ENCODE measurements around the gene DTYMK. TPM values are rescaled to one million over a fixed set of nuclear protein-coding genes. Genes with fewer than 3 reads are reported as not detected.
"Not testable (repeated sequence)": the region's sequence is repeated elsewhere in the genome, so short reads cannot be mapped to it uniquely, and the experiment has no call there.

DTYMK gene
- total RNA-seq, 3 donors from 2014 or later (not counting 1 experiment from before 2014, with no cell fraction given): 15.4 to 17.5 (median 15.6) TPM

DNA sequence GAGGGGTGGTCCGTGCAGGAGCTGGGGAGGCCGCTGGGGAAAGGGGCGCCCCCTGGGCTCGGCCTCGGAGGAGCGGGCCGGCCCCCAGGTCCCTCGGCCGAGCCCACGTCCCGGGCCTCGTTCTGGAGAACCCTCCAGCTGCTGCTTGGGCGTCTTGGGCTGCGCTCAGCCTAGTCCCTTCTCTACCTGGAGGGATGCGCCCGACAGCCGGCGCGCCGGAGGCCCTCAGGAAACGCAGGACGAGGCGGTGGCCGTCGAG, 47.5 kb upstream of the DTYMK start:
- under 1% methylated on average over 25 of the region's 25 CpGs for WGBS (ENCODE audit: insufficient coverage)
- no peaks in the 10 kb centered on the region for H3K27me3 ChIP-seq (ENCODE audit: control insufficient read depth, insufficient read depth, low read length)
- no peak for TF ChIP-seq CTCF (IDR thresholded peaks at IDR 0.05)
- no peaks in the 10 kb centered on the region for H3K9me3 ChIP-seq (ENCODE audit: control insufficient read depth, insufficient read depth, low read length)
- peak overlapping the region; percentile 77 for H3K4me3 Mint-ChIP-seq
- ATAC-seq (no peak), DNase-seq (no peak)
- peak overlapping the region; percentile 31 for H3K4me3 ChIP-seq (ENCODE audit: low read length)
- no peaks in the 10 kb centered on the region for H3K9me3 Mint-ChIP-seq
- peaks cover 31% of the 10 kb centered on the region for H3K4me1 ChIP-seq (ENCODE audit: control insufficient read depth, insufficient read depth, low read length)
- no peaks in the 10 kb centered on the region for H3K27me3 Mint-ChIP-seq (ENCODE audit: low read depth in 2 of 2)
- intact Hi-C loops (cut with micrococcal nuclease): loop anchor here (1.0 kb wide), 1 partner anchor 32 kb away; the partner anchor contains the start of gene ING5
- H3K36me3 Mint-ChIP-seq: no peaks in the 10 kb centered on the region
- H3K27ac Mint-ChIP-seq: peak overlapping the region; percentile 31 to 65
- no peaks in the 10 kb centered on the region for H3K36me3 ChIP-seq (ENCODE audit: control insufficient read depth, insufficient read depth, low read length)
- peak overlapping the region; percentile 73 for H3K27ac ChIP-seq (ENCODE audit: low read length)
- peaks cover 19 to 27% of the 10 kb centered on the region in 2 donors for H3K4me1 Mint-ChIP-seq

- H3K4me1 Mint-ChIP-seq: peaks cover 19 to 27% of the 10 kb centered on the region in 2 donors
- H3K9me3 Mint-ChIP-seq: no peaks in the 10 kb centered on the region
- Histone ChIP-seq H3K9me3 (ENCODE audit: control insufficient read depth, insufficient read depth, low read length) (no peaks in the 10 kb centered on the region), H3K4me3 (ENCODE audit: low read length) (peak overlapping the region; percentile 31), H3K27ac (ENCODE audit: low read length) (peak overlapping the region; percentile 73), H3K36me3 (ENCODE audit: control insufficient read depth, insufficient read depth, low read length) (no peaks in the 10 kb centered on the region), H3K4me1 (ENCODE audit: control insufficient read depth, insufficient read depth, low read length) (peaks cover 31% of the 10 kb centered on the region), H3K27me3 (ENCODE audit: control insufficient read depth, insufficient read depth, low read length) (no peaks in the 10 kb centered on the region)
- peak overlapping the region; percentile 77 for H3K4me3 Mint-ChIP-seq
- H3K27me3 Mint-ChIP-seq (ENCODE audit: low read depth in 2 of 2): no peaks in the 10 kb centered on the region
- ATAC-seq (no peak), DNase-seq (no peak)
- H3K27ac Mint-ChIP-seq: peak overlapping the region; percentile 48 to 65
- WGBS (ENCODE audit: insufficient coverage): 88% methylated on average over 21 of the region's 23 CpGs
- no peak for TF ChIP-seq CTCF (IDR thresholded peaks at IDR 0.05)
- H3K36me3 Mint-ChIP-seq: no peaks in the 10 kb centered on the region
- intact Hi-C loops (cut with micrococcal nuclease): loop anchor here (1.0 kb wide), 1 partner anchor 31 kb away; the partner anchor contains the start of gene ING5
These were observed 47.0 kb upstream of the DTYMK start for GRCh38 chr2:241733391-241734207.

GRCh38 chr2:241732513-241733186, 46.0 kb upstream of the DTYMK start:
- H3K9me3 Mint-ChIP-seq; H3K27me3 ChIP-seq (ENCODE audit: control insufficient read depth, insufficient read depth, low read length); H3K27ac ChIP-seq (ENCODE audit: low read length); intact Hi-C loops (cut with micrococcal nuclease); ATAC-seq; H3K4me3 ChIP-seq (ENCODE audit: low read length); H3K36me3 ChIP-seq (ENCODE audit: control insufficient read depth, insufficient read depth, low read length); H3K27me3 Mint-ChIP-seq (ENCODE audit: low read depth in 2 of 2); H3K36me3 Mint-ChIP-seq; H3K9me3 ChIP-seq (ENCODE audit: control insufficient read depth, insufficient read depth, low read length): not testable (repeated sequence)
- Mint-ChIP-seq H3K4me1 (peaks cover 19 to 27% of the 10 kb centered on the region in 2 donors), H3K27ac (peak overlapping the region; percentile 48 to 65), H3K4me3 (peak overlapping the region; percentile 60)
- WGBS (ENCODE audit: insufficient coverage): 42% methylated on average over 24 of the region's 26 CpGs
- peak; percentile 57 to 70 for DNase-seq
- H3K4me1 ChIP-seq (ENCODE audit: control insufficient read depth, insufficient read depth, low read length): peaks cover 31% of the 10 kb centered on the region
- peak; percentile 57 for TF ChIP-seq CTCF (IDR thresholded peaks at IDR 0.05)

Data from natural killer cell (primary cell).